ENCODE results near the gene SLC39A1.

SLC39A1 gene

GRCh38 chr1:153945795-153946621 is 17.3 kb downstream of the SLC39A1 start:
- DNase-seq, result peak; percentile 97

- peak; percentile 82 for DNase-seq
Observed at GRCh38 chr1:153945131-153945794, 18.1 kb downstream of the SLC39A1 start.

- no peak for DNase-seq
Observed at GRCh38 chr1:153944827-153945117, 18.6 kb downstream of the SLC39A1 start.

GRCh38 chr1:153944005-153944826 is 19.1 kb downstream of the SLC39A1 start:
- no peak for DNase-seq

- no peak for DNase-seq
Observed at GRCh38 chr1:153942766-153943549, 20.4 kb downstream of the SLC39A1 start.

GRCh38 chr1:153941826-153942725 is 21.3 kb downstream of the SLC39A1 start:
- DNase-seq, result no peak

GRCh38 chr1:153940756-153941155 is 22.6 kb downstream of the SLC39A1 start:
- DNase-seq, result no peak

GRCh38 chr1:153939476-153939875 is 23.9 kb downstream of the SLC39A1 start:
- DNase-seq, result no peak

GRCh38 chr1:153938996-153939395 is 24.3 kb downstream of the SLC39A1 start:
- DNase-seq, result no peak

- no peak for DNase-seq
Observed at GRCh38 chr1:153937331-153937730, 26.0 kb downstream of the SLC39A1 start.

GRCh38 chr1:153936011-153936802 is 27.1 kb downstream of the SLC39A1 start:
- no peak for DNase-seq

GRCh38 chr1:153934746-153935145 is 28.6 kb downstream of the SLC39A1 start:
- no peak for DNase-seq

- no peak for DNase-seq
Observed at GRCh38 chr1:153933955-153934354, 29.4 kb downstream of the SLC39A1 start.

GRCh38 chr1:153933430-153933829 is 29.9 kb downstream of the SLC39A1 start:
- DNase-seq, result no peak

GRCh38 chr1:153932156-153933131 is 30.9 kb downstream of the SLC39A1 start:
- no peak for DNase-seq

- no peak for DNase-seq
Observed at GRCh38 chr1:153929981-153930948, 33.1 kb downstream of the SLC39A1 start.

- DNase-seq, result no peak
Observed at GRCh38 chr1:153929426-153929825, 33.9 kb downstream of the SLC39A1 start.

- no peak for DNase-seq
Observed at GRCh38 chr1:153928791-153929341, 34.5 kb downstream of the SLC39A1 start.

Measured in RPMI8226 (cell line).